ENCODE measurements around the gene BBS9.

GRCh38 chr7:33201821-33202220 lies 72.5 kb downstream of the BBS9 start:
- TF ChIP-seq CTCF (IDR thresholded peaks at IDR 0.05) (no peak), POLR2A (IDR thresholded peaks at IDR 0.05) (no peak)

Data from heart left ventricle (tissue), 13 donors.